Effector CD8-positive, alpha-beta T cell (primary cell): ENCODE results near the gene UBE2D3.
"Not testable (repeated sequence)": the region's sequence is repeated elsewhere in the genome, so short reads cannot be mapped to it uniquely, and the experiment has no call there.

ENCODE experiments used
- DNase-seq: peaks from one replicate; lab custom pipeline; 2025; lab: John Stamatoyannopoulos, UW
- total RNA-seq, 4 experiments: gene quantifications; one replicate each; lab custom pipeline; 2026; lab: John Stamatoyannopoulos, UW

Gene UBE2D3
- 302 to 482 (median 336) reads per million in 4 experiments for total RNA-seq

- DNase-seq, result peak; percentile 91
Measured at GRCh38 chr4:102826890-102827673, at the start of gene UBE2D3. UBE2D3 (minus strand) TSS chr4:102827551; CDS start chr4:102826508, 1,043 bp downstream.

GRCh38 chr4:102871772-102872171, 44.4 kb upstream of the UBE2D3 start:
- DNase-seq, result no peak

- DNase-seq, result no peak
Measured at GRCh38 chr4:102869569-102870197, 42.3 kb upstream of the UBE2D3 start.

- DNase-seq, result peak; percentile 85
Measured at GRCh38 chr4:102868781-102869568, 41.6 kb upstream of the UBE2D3 start, which contains the start of gene CISD2. CISD2 (plus strand) TSS chr4:102868992; CDS start chr4:102869085, 93 bp downstream.

- DNase-seq, result no peak
Measured at GRCh38 chr4:102868153-102868780, 40.9 kb upstream of the UBE2D3 start.

- DNase-seq, result no peak
Measured at GRCh38 chr4:102867278-102868152, 40.2 kb upstream of the UBE2D3 start.

GRCh38 chr4:102865327-102865726, 38.0 kb upstream of the UBE2D3 start:
- not testable (repeated sequence) for DNase-seq

- no peak for DNase-seq
Measured at GRCh38 chr4:102862747-102863146, 35.4 kb upstream of the UBE2D3 start.

- DNase-seq, result no peak
Measured at GRCh38 chr4:102862016-102862415, 34.7 kb upstream of the UBE2D3 start.

GRCh38 chr4:102860611-102861324, 33.4 kb upstream of the UBE2D3 start:
- DNase-seq, result no peak

GRCh38 chr4:102858828-102859464, 31.6 kb upstream of the UBE2D3 start:
- DNase-seq, result no peak

GRCh38 chr4:102850370-102850769, 23.0 kb upstream of the UBE2D3 start:
- DNase-seq, result no peak

- no peak for DNase-seq
Measured at GRCh38 chr4:102849579-102850104, 22.3 kb upstream of the UBE2D3 start.

- no peak for DNase-seq
Measured at GRCh38 chr4:102847687-102848086, 20.3 kb upstream of the UBE2D3 start.

GRCh38 chr4:102843938-102844337, 16.6 kb upstream of the UBE2D3 start:
- DNase-seq, result no peak

GRCh38 chr4:102843273-102843672, 15.9 kb upstream of the UBE2D3 start:
- no peak for DNase-seq

- DNase-seq, result no peak
Measured at GRCh38 chr4:102842367-102842766, 15.0 kb upstream of the UBE2D3 start.

- no peak for DNase-seq
Measured at GRCh38 chr4:102836596-102836995, 9.2 kb upstream of the UBE2D3 start.

- DNase-seq, result no peak
Measured at GRCh38 chr4:102832667-102833066, 5.3 kb upstream of the UBE2D3 start.
